OCI-M2 (cell line): ENCODE measurements around the gene PDLIM4.

Experiments
- DNase-seq: peaks from one replicate; lab custom pipeline; 2025; ENCODE audit not compliant: unreplicated experiment; lab: John Stamatoyannopoulos, UW

Gene PDLIM4

GRCh38 chr5:132226516-132227234 lies 30.8 kb upstream of the PDLIM4 start:
- no peak for DNase-seq

- DNase-seq: no peak
Measured at GRCh38 chr5:132227235-132227484, 30.3 kb upstream of the PDLIM4 start.

DNA sequence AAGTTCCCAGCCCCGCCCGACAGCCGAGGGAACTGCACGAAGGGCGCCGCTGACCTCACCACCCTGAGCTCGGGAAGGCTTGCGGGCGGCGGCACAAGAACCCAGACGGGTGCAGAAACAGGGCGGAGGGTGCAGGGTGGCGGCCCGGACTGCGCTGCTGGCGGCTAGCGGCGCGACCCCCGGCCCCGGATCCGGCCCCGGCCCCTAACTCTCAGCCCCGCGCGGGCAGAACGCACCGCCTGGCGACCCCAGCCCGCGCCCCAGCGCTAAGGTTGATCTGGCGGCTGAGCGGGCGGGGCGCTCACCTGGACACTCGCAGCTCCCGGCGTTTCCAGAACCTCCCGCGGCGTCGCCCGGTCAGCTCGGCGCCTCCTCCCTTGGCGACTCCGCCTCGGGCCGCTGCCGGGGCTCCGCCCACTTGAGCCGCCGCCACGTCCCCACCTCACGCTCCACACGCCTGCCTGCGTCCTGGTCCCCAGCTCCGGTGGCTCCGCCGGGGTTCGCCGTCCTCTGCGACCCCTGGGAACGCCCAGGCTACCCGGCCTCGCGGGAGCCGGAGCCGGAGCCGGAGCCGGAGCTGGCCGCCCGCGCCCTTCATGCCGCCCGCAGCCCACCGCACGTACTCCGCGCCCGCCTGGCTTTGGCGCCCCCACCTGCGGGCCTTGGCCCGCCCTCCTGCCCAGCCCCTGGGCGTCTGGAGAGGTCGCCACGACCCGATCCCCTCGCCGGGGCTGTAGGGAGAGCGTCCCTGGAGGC lies 29.8 kb upstream of the PDLIM4 start, which contains the start of gene P4HA2:
Gene P4HA2 (minus strand): TSS at position 369 of the 756 bp plus-strand sequence. CDS start 9,227 bp downstream, outside the sequence.
- no peak for DNase-seq

DNA sequence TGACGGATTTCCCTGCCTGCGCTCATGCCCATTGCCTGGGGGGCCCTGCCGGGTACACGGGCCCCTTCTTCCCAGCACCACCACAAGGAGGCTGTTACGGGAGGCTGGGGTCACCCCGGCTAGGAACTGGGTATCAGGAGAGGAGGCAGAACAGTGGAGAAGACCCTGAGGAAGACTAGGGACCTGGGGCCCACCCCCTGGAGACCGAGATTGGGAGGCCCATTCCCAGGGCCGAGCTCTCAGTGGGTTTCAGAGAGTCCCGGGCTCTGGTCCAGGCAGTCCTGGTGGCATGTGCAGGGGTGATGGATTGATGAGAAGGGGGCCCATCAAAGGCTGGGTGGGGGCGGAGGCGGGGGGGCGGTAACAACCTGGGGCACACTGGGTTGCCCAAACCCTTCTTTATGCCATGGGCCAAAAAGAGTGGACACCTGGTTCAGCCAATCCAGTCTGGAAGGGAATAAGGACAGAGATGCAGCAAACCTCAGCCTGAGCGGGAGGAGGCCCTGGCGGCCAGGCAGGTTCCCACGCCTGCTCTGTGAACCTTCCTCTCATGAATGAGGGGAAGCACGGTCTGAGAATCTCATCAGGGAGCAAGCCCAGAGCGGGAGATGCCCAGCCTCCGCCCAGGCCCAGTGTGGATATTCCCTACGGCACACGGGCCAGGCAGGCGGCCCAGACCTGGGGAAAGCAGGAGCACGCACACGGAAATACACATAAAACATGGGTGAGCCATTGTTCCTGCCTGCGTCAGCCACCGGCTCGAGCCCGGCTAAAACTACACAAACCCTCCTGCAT lies 29.1 kb upstream of the PDLIM4 start:
- DNase-seq: no peak

GRCh38 chr5:132229236-132229635 lies 28.3 kb upstream of the PDLIM4 start:
- DNase-seq: no peak

- no peak for DNase-seq
Measured at GRCh38 chr5:132230871-132231270, 26.6 kb upstream of the PDLIM4 start.

DNA sequence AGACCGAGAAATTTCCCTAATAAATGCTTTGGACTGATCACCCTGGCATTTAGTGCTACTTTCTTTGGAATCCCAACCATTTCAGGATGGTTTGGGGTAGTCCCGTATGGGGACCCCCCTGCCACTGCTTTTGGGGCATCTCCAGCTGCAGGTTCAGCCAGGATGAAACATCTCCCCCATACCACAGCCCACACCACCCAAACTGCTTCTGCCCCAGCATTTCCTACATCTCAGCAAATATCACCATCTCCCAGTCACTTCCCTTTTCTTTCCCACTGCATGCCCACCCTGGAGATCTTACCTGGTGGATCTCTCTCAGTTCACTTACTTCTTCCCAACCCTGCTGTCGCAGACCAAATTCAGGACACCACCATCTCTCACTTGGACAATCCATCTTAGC lies 25.0 kb upstream of the PDLIM4 start:
- DNase-seq: no peak

DNA sequence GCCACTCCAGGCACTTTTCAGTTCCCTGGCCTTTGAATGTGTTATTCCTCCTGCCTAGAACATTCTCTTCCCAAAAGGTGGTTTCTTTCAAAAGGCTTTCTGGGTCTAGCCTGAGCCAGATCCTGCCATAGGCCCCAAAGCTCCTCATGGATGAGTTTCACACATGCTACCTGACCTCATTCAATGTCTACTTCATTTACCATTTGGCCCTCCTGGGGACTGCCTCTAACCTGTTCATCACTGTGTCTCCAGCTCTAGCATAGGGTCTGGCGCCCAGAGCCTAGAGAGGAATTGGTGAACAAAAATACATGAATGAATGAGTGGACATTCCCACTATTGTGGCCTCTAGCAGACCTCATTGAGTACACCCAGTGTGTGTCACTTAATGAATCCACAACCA lies 24.4 kb upstream of the PDLIM4 start:
- no peak for DNase-seq

- DNase-seq: no peak
Measured at GRCh38 chr5:132233811-132234683, 23.4 kb upstream of the PDLIM4 start.

GRCh38 chr5:132234684-132235062 lies 22.8 kb upstream of the PDLIM4 start:
- no peak for DNase-seq

DNA sequence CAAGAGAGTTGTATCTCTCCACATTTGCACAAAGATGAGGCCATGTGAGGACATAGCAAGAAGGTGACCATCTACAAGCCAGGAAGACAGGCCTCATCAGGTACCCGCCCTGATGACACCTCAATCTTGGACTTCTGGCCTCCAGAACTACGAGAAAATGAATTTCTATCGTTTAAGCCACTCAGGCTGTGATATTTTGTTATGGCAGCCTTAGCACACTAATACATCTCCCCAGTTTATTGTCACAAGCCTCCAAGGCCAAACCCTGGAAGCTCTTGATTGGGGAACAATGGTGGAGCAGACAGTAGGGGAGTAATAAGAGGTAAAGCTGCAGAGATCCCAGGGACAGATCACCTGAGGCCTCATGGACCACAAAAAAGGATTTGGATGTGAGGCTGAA lies 22.2 kb upstream of the PDLIM4 start:
- DNase-seq: no peak

GRCh38 chr5:132237141-132237540 lies 20.4 kb upstream of the PDLIM4 start:
- no peak for DNase-seq

- no peak for DNase-seq
Measured at GRCh38 chr5:132237670-132238069, 19.8 kb upstream of the PDLIM4 start.

GRCh38 chr5:132238169-132238744 lies 19.2 kb upstream of the PDLIM4 start:
- DNase-seq: no peak

DNA sequence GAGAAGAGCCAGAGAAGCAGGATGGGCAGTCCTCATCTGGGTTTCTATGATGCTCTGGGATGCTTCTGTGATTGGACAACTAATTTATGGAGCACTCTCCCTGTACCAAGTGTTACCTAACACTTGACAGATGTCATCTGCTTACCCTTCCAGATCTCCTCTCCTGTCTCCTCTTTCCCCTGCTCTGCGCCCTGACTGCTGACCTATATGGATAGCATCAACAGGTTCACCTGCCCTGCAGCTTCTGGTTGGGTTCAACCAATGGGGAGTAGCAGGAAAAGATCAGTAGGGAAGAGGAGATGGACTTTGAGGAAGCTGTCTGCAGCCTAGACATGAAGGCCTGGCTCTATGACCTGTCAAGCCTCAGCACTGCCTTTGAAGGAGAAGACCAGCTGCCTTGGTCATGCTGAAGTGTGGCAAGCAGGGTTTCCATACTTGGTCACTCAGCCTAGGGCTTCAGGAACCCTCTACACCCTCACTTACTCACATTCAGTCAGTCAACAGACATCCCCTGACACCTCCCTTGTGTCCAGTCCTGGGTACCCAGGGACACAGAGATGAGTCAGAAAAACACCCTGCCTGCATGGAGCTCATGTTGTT lies 18.5 kb upstream of the PDLIM4 start:
- DNase-seq: no peak

DNA sequence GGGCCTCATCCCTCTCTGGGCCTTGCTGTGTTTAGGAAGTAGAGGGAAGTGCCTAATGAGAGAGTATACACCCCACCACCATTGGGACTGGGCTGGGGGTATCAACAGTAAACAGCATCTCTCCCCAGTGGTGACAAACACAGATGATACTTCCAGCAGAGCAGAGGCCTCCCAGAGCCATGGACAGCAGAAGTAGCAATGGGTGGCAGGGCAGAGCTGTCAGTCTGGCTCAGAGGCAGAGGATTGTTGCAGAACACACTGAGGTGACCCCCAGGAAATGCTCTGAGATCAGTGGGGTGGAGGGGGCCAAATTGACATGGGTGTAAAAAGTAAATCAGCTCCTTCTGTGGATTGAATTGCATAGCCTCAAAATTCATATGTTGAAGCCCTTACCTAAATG lies 17.7 kb upstream of the PDLIM4 start:
- no peak for DNase-seq

DNA sequence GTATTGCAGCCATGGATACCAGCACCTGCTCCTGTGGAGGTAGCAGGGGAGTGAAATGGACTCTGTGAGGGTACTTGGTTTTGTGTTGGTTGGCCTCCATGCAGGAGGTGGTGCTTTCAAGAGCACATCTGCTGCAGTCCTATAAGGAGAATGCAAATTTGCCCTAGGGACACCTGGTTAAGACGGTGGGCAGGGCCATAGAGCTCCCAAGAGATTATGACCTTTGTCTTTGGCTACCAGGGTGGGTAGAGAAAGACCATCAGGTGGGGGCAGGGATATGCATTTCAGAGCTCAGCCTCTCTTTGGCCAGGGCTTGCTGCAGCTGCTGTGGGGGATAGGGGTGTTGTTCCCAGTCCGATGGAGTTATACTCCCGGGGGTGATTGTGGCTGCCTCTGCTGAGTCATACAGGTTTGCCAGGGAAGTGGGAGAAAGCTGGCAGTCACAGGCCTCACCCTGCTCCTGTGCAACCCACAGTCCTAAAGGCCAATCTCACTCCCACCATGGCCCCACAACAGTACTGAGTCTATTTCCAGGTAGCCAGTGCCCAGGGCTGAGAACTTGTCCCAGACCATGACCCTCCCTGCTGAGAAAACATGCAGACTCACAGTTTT lies 14.0 kb upstream of the PDLIM4 start:
- DNase-seq: no peak

- no peak for DNase-seq
Measured at GRCh38 chr5:132245593-132245992, 11.9 kb upstream of the PDLIM4 start.

GRCh38 chr5:132246806-132247205 lies 10.7 kb upstream of the PDLIM4 start:
- DNase-seq: no peak

- DNase-seq: no peak
Measured at GRCh38 chr5:132250547-132250946, 6.9 kb upstream of the PDLIM4 start.
